OCI-LY7 (cell line): ENCODE measurements around the gene RMI2. TPM values are rescaled to one million over a fixed set of nuclear protein-coding genes. Genes with fewer than 3 reads are reported as not detected.
"Not testable (repeated sequence)": the region's sequence is repeated elsewhere in the genome, so short reads cannot be mapped to it uniquely, and the experiment has no call there.

Source experiments
- BruUV-seq: library from RNA; stranded (reverse); fragments of 400-500 nt; replicated peaks from 2 replicates; lab custom pipeline; 2021; lab: Mats Ljungman, UMichigan
- CTCF ChIA-PET: fragments of 300-600 bp; sonication (Branson Sonifier 250); formaldehyde crosslinking; loops from one replicate; lab custom pipeline; 2022; ENCODE audit warnings: antibody characterized with exemption; ENCODE audit not compliant: unreplicated experiment; lab: Charles Lee
- POLR2A ChIA-PET: fragments of 300-600 bp; sonication (Branson Sonifier 250); formaldehyde crosslinking; loops from one replicate; lab custom pipeline; 2022; ENCODE audit warnings: antibody characterized with exemption; lab: Charles Lee
- DNase-seq: peaks from one replicate; pipeline ENCODE4 v3.0.0-alpha.2; 2015; ENCODE audit warnings: low spot score
- H2AFZ ChIP-seq: fragments of 200-600 bp; sonication (generic), shearing (Covaris generic); 2 replicates; pipeline ENCODE4 v1.6.1; 2014; ENCODE audit warnings: mild to moderate bottlenecking, antibody characterized with exemption, low read length, moderate library complexity
- H3K27ac ChIP-seq: fragments of 200-600 bp; sonication (generic); 2 replicates; pipeline ENCODE4 v1.5.1; 2014; ENCODE audit warnings: mixed run types, low read depth, mild to moderate bottlenecking, moderate library complexity, low read length, inconsistent platforms; ENCODE audit not compliant: poor library complexity, severe bottlenecking
- H3K36me3 ChIP-seq: fragments of 200-600 bp; sonication (generic); 2 replicates; pipeline ENCODE4 v1.6.1; 2014; ENCODE audit warnings: mild to moderate bottlenecking, antibody characterized with exemption, low read length, moderate library complexity, mixed read lengths; ENCODE audit not compliant: insufficient read depth
- H3K4me1 ChIP-seq: fragments of 200-600 bp; sonication (generic); 2 replicates; pipeline ENCODE4 v1.5.1; 2014; ENCODE audit warnings: mild to moderate bottlenecking, low read length; ENCODE audit not compliant: insufficient read depth, poor library complexity, severe bottlenecking
- H3K4me2 ChIP-seq: fragments of 200-600 bp; sonication (generic); 2 replicates; pipeline ENCODE4 v1.6.1; 2014; ENCODE audit warnings: mild to moderate bottlenecking, low read length
- H3K4me3 ChIP-seq: fragments of 200-600 bp; sonication (generic); 2 replicates; pipeline ENCODE4 v1.5.1; 2014; ENCODE audit warnings: mild to moderate bottlenecking, low read depth, low read length; ENCODE audit not compliant: poor library complexity, severe bottlenecking
- H3K79me2 ChIP-seq: fragments of 200-600 bp; sonication (generic); 2 replicates; pipeline ENCODE4 v1.6.1; 2016; ENCODE audit warnings: low read depth, mild to moderate bottlenecking, low read length, moderate library complexity, mixed read lengths; ENCODE audit not compliant: insufficient read depth
- H3K9me2 ChIP-seq: fragments of 200-600 bp; sonication (generic); 2 replicates; pipeline ENCODE4 v1.6.1; 2016; ENCODE audit warnings: mild to moderate bottlenecking, low read length, mixed read lengths; ENCODE audit not compliant: insufficient read depth
- H3K9me3 ChIP-seq: fragments of 200-600 bp; sonication (generic); 2 replicates; pipeline ENCODE4 v1.6.1; 2014; ENCODE audit warnings: mild to moderate bottlenecking, mixed run types, low read length, mixed read lengths
- H4K20me1 ChIP-seq: fragments of 200-600 bp; sonication (generic); 2 replicates; pipeline ENCODE4 v1.6.1; 2014; ENCODE audit warnings: mild to moderate bottlenecking, antibody characterized with exemption, low read length, moderate library complexity, mixed read lengths; ENCODE audit not compliant: insufficient read depth
- EZH2phosphoT487 ChIP-seq: fragments of 200-600 bp; sonication (generic); IDR thresholded peaks from 2 replicates; pipeline ENCODE4 v1.6.1; 2018; ENCODE audit warnings: low read depth, borderline replicate concordance, mild to moderate bottlenecking, mixed run types, antibody characterized with exemption, low read length, moderate library complexity, mixed read lengths
- intact Hi-C: fragments of 100-400 bp; cut with micrococcal nuclease; formaldehyde crosslinking; loops from one replicate; pipeline ENCODE4 v1.10.0; 2022; ENCODE audit not compliant: unreplicated experiment
- total RNA-seq, 2 experiments: library from RNA; depleted of rRNA in 1 of 2; stranded (reverse); fragments of >200 nt in 1 of 2; shearing (Covaris generic) in 1 of 2; gene quantifications; 2 replicates each; pipeline ENCODE4 v1.2.3, GENCODE V29; 2014 to 2022
- TF ChIP-seq, protein P1 (sequence below): fragments of 200-600 bp; sonication (generic); conservative IDR thresholded peaks from 2 replicates; pipeline ENCODE4 v1.5.1; 2014; ENCODE audit warnings: mild to moderate bottlenecking, antibody characterized with exemption, low read length, moderate library complexity, mixed read lengths

RMI2 gene
- total RNA-seq, 2 experiments from 2014 or later = 84.5 to 126 TPM

DNA sequence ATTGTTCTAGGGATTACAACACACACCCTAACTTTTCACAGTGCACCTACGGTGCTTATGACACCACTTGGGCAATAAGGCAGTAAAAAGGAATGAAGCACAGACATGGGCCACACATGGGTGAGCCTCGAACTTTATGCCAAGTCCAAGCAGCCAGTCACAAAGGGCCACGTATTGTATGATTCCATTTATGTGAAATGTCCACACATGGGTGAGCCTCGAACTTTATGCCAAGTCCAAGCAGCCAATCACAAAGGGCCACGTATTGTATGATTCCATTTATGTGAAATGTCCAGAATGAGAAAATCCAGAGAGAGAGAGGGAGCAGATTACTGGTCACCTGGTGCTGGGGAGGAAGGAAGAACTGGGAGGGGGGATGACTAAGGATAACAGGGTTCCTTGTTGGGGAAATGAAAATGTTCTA is 22.2 kb downstream of the RMI2 start:
- CTCF ChIA-PET = no interaction called here

DNA sequence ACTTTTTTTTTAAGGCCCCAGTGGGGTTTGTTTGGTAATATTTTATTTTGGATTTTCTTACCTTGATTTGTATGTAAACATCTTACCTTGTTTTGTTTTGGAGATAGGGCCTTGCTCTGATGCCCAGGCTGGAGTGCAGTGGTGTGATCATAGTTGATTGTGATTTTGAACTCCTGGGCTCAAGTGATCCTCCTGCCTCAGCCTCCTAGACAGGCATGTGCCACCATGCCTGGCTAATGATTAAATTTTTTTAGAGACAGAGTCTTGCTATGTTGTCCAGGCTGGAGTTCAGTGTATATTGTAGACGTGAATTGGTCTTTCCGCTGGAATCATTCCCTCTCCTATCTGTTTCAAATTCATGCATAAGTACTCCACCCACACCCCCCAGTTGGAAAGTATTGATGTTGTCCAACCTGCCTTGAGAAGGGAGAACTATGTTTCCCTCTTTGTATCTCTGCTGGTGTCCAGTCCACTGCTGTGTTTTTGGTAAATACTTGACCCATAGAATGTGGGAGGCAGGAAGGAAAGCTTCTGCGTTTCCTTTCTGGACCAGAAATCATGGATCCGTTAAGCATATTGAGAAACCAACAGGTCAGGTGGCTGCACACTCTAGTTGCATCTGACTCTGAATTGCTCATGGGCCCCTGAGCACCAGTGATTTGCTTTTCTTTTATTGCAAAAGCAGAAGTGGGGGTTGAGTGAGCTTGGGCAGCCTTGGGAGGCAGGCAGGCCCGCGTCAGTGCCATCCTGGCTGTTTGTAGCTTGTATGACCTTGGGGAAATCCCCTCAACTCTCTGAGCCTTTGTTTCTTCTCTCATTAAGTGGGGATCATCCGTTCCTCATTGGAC is 25.0 kb downstream of the RMI2 start:
- no TSS peak for BruUV-seq
- H3K79me2 ChIP-seq = no peaks in the 10 kb centered on the region
- H4K20me1 ChIP-seq = no peaks in the 10 kb centered on the region
- peak overlapping the region; percentile 21 for H3K4me3 ChIP-seq
- H3K4me2 ChIP-seq = peak overlapping the region; percentile 62
- no peaks in the 10 kb centered on the region for H3K36me3 ChIP-seq
- no peak for TF ChIP-seq EZH2phosphoT487
- TF ChIP-seq, protein P1, sequence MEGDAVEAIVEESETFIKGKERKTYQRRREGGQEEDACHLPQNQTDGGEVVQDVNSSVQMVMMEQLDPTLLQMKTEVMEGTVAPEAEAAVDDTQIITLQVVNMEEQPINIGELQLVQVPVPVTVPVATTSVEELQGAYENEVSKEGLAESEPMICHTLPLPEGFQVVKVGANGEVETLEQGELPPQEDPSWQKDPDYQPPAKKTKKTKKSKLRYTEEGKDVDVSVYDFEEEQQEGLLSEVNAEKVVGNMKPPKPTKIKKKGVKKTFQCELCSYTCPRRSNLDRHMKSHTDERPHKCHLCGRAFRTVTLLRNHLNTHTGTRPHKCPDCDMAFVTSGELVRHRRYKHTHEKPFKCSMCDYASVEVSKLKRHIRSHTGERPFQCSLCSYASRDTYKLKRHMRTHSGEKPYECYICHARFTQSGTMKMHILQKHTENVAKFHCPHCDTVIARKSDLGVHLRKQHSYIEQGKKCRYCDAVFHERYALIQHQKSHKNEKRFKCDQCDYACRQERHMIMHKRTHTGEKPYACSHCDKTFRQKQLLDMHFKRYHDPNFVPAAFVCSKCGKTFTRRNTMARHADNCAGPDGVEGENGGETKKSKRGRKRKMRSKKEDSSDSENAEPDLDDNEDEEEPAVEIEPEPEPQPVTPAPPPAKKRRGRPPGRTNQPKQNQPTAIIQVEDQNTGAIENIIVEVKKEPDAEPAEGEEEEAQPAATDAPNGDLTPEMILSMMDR = no peak
- DNase-seq = peak; percentile 92
- ChIA-PET CTCF (interaction anchor here (0.7 to 1.2 kb wide), 2 partner anchors 8 to 265 kb away, joined by 3 read pairs; no protein-coding TSS in a partner anchor), POLR2A (interaction anchor here (0.6 to 2.0 kb wide), 14 partner anchors 10 to 421 kb away, joined by 3 to 10 read pairs (median 4); partner anchors contain the start of gene SOCS1)
- peak overlapping the region; percentile 85; the same call in 1 of the 2 replicates for H2AFZ ChIP-seq
- H3K4me1 ChIP-seq = peaks cover 53% of the 10 kb centered on the region
- H3K9me2 ChIP-seq = no peaks in the 10 kb centered on the region
- H3K9me3 ChIP-seq = no peaks in the 10 kb centered on the region
- peak overlapping the region; percentile 85 for H3K27ac ChIP-seq
- intact Hi-C loops = loop anchor here (5.0 kb wide), 2 partner anchors 278 to 398 kb away; no protein-coding TSS in a partner anchor

More for the DNA sequence above, 22.2 kb downstream of the RMI2 start:
- Histone ChIP-seq H3K4me1 (peaks cover 67% of the 10 kb centered on the region), H3K9me3 (no peaks in the 10 kb centered on the region), H4K20me1 (no peaks in the 10 kb centered on the region), H3K27ac (no peak overlapping the region), H3K4me2 (no peak overlapping the region), H3K4me3 (no peak overlapping the region), H3K9me2 (no peaks in the 10 kb centered on the region), H3K79me2 (no peaks in the 10 kb centered on the region), H2AFZ (no peak overlapping the region), H3K36me3 (no peaks in the 10 kb centered on the region)
- intact Hi-C loops = no loop called here
- DNase-seq = no peak
- POLR2A ChIA-PET = interaction anchor here (0.7 kb wide), 1 partner anchor 16 kb away, joined by 5 read pairs; no protein-coding TSS in a partner anchor
- BruUV-seq = no TSS peak
- no peak for TF ChIP-seq EZH2phosphoT487
- TF ChIP-seq, protein P1 = no peak

DNA sequence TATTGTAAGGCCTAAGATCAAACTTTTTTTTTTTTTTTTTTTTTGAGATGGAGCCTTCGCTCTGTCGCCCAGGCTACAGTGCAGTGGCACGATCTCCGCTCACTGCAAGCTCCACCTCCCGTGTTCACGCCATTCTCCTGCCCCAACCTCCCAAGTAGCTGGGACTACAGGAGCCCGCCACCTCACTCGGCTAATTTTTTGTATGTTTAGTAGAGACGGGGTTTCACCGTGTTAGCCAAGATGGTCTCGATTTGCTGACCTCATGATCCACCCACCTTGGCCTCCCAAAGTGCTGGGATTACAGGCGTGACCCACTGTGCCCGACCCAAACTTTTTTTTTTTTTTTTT is 25.6 kb downstream of the RMI2 start:
- intact Hi-C loops = loop anchor here (5.0 kb wide), 2 partner anchors 279 to 399 kb away; no protein-coding TSS in a partner anchor
- not testable (repeated sequence) for H3K36me3 ChIP-seq, DNase-seq, H3K9me3 ChIP-seq, H3K79me2 ChIP-seq, BruUV-seq, H3K9me2 ChIP-seq, H4K20me1 ChIP-seq
- ChIA-PET POLR2A (interaction anchor here (0.6 to 2.0 kb wide), 14 partner anchors 11 to 422 kb away, joined by 3 to 10 read pairs (median 4); partner anchors contain the start of gene SOCS1), CTCF (interaction anchor here (0.7 to 1.2 kb wide), 3 partner anchors 9 to 266 kb away, joined by 3 to 4 read pairs (median 3); no protein-coding TSS in a partner anchor)
- Histone ChIP-seq H3K4me2 (peak overlapping the region; percentile 62), H3K27ac (peak overlapping the region; percentile 85), H3K4me3 (peak overlapping the region; percentile 21), H2AFZ (peak overlapping the region; percentile 85; the same call in 1 of the 2 replicates), H3K4me1 (peaks cover 53% of the 10 kb centered on the region)
